GM12878 (cell line): ENCODE measurements around the gene KIF6.

Experiments used
- SMC3 ChIP-seq: IDR thresholded peaks from 2 replicates; pipeline ENCODE4 v1.6.1; 2011; ENCODE audit warnings: low read length, improper control_type of control experiment, borderline replicate concordance
- TF ChIP-seq, protein P1 (sequence below), 3 experiments: IDR thresholded peaks in 2 of 3; conservative IDR thresholded peaks in 1 of 3; 2 replicates each; pipeline ENCODE4 v1.5.1; 2011; ENCODE audit warnings: low read depth in 3 of 3, low read length in 3 of 3, mild to moderate bottlenecking in 3 of 3, control low read depth in 2 of 3, moderate library complexity in 2 of 3, inconsistent platforms in 1 of 3, mixed read lengths in 1 of 3; ENCODE audit not compliant: control insufficient read depth in 2 of 3, insufficient read depth in 1 of 3; ENCODE audit errors: extremely low read depth in 1 of 3
- TF ChIP-seq, protein P2 (sequence below): IDR thresholded peaks from 2 replicates; pipeline ENCODE4 v1.6.1; 2011; ENCODE audit warnings: low read depth, low read length, improper control_type of control experiment, borderline replicate concordance
- TF ChIP-seq, protein P3 (sequence below): IDR thresholded peaks from 2 replicates; pipeline ENCODE4 v1.6.1; 2011; ENCODE audit warnings: low read depth, mild to moderate bottlenecking, low read length, moderate library complexity, borderline replicate concordance; ENCODE audit errors: extremely low read depth

DNA sequence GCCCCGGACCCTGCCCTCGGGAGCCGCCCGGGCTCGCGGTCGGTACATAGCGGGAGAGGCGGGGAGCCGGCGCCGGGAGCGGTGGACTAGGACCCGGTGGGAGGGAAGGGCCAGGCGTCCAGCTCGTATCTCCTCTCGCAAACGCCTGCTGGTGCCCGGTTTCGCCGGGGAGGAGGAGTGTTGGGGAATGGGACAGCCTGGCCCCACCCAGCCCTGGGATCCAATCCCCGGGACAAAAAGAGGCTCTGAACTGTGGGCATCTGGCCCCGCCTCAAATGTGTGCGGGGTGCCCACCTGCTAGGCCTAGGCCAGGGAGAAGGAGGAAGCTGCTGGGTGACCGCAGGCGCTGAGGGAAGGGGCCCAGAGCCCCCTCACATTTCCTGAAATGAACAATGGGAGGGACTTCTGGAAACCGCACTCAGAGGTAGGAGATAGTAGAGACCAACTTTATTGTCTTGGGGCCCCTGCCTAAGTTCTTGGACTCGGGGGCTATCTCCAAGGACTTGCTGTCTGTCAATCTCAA lies 410.9 kb downstream of the KIF6 start, which contains the start of gene KCNK17:
- TF ChIP-seq, protein P1, sequence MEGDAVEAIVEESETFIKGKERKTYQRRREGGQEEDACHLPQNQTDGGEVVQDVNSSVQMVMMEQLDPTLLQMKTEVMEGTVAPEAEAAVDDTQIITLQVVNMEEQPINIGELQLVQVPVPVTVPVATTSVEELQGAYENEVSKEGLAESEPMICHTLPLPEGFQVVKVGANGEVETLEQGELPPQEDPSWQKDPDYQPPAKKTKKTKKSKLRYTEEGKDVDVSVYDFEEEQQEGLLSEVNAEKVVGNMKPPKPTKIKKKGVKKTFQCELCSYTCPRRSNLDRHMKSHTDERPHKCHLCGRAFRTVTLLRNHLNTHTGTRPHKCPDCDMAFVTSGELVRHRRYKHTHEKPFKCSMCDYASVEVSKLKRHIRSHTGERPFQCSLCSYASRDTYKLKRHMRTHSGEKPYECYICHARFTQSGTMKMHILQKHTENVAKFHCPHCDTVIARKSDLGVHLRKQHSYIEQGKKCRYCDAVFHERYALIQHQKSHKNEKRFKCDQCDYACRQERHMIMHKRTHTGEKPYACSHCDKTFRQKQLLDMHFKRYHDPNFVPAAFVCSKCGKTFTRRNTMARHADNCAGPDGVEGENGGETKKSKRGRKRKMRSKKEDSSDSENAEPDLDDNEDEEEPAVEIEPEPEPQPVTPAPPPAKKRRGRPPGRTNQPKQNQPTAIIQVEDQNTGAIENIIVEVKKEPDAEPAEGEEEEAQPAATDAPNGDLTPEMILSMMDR (IDR thresholded peaks at IDR 0.05 in 2 of 3, conservative IDR thresholded peaks at IDR 0.05 in 1 of 3; ENCODE audit: control insufficient read depth in 2 of 3, extremely low read depth in 1 of 3, insufficient read depth in 1 of 3, low read depth in 3 of 3, low read length in 3 of 3), result no peak
- TF ChIP-seq, protein P2, sequence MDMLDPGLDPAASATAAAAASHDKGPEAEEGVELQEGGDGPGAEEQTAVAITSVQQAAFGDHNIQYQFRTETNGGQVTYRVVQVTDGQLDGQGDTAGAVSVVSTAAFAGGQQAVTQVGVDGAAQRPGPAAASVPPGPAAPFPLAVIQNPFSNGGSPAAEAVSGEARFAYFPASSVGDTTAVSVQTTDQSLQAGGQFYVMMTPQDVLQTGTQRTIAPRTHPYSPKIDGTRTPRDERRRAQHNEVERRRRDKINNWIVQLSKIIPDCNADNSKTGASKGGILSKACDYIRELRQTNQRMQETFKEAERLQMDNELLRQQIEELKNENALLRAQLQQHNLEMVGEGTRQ, result no peak
- TF ChIP-seq, protein P3, sequence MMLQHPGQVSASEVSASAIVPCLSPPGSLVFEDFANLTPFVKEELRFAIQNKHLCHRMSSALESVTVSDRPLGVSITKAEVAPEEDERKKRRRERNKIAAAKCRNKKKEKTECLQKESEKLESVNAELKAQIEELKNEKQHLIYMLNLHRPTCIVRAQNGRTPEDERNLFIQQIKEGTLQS, result no peak
- TF ChIP-seq SMC3, result no peak
